ENCODE data around the gene GTF2F2. TPM values are rescaled to one million over a fixed set of nuclear protein-coding genes. Genes with fewer than 3 reads are reported as not detected.

The GTF2F2 gene
- total RNA-seq, 2 experiments from 2014 or later, result 15.3 to 15.5 TPM

- POLR2A ChIA-PET, result no interaction called here
- Mint-ChIP-seq H3K27me3 (no peaks in the 10 kb centered on the region), H3K4me1 (no peaks in the 10 kb centered on the region)
Observed at GRCh38 chr13:45218689-45219088, 98.4 kb downstream of the GTF2F2 start.

DNA sequence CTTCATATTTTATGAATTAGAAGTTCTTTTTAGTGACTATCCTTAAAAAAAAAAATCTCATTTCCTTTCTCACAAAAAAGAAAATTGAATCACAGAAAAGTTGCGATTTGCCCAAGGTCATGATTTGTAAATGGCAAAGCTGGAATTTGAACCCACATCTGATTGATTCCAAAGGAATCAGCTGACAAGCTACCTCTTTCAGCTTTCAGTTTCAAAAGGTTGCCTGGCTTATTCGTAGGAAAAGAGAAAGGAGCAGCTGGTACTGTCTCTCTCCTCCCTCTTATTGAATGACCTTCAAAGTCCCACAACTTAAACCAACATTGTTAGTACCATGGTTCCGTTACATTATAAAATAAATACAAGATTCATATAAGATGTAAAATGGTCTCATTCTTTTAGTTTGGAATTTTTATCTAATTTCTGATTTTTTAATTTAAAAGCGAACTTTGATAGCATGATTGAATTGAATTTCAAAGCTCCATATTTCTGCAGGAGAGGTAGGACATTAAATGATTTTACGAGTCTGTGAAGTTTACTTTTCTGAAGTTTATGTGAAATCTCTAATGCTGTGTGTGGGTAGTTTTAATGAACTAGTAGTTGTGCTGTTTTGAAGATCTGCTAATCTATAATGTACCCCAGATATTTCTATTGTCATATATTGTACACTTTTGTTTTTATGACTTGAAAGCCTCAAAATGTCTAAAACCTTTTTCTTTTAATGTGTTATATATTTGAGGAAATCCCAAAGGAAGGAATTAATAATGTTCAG is 99.0 kb downstream of the GTF2F2 start:
- no peak overlapping the region for H3K27ac Mint-ChIP-seq
- peaks cover 6% of the 10 kb centered on the region for H3K36me3 Mint-ChIP-seq (ENCODE audit: low read depth)
- ChIA-PET POLR2A (no interaction called here), CTCF (no interaction called here)
- no peaks in the 10 kb centered on the region for H3K9me3 Mint-ChIP-seq
- H3K4me3 Mint-ChIP-seq, result no peak overlapping the region
- no peak for DNase-seq
- no peaks in the 10 kb centered on the region for H3K27me3 Mint-ChIP-seq
- no peaks in the 10 kb centered on the region for H3K4me1 Mint-ChIP-seq

More at GRCh38 chr13:45218689-45219088, 98.4 kb downstream of the GTF2F2 start:
- Mint-ChIP-seq H3K4me3 (no peak overlapping the region), H3K36me3 (ENCODE audit: low read depth) (peaks cover 6% of the 10 kb centered on the region), H3K9me3 (no peaks in the 10 kb centered on the region), H3K27ac (no peak overlapping the region)
- DNase-seq, result no peak
- CTCF ChIA-PET, result no interaction called here

DNA sequence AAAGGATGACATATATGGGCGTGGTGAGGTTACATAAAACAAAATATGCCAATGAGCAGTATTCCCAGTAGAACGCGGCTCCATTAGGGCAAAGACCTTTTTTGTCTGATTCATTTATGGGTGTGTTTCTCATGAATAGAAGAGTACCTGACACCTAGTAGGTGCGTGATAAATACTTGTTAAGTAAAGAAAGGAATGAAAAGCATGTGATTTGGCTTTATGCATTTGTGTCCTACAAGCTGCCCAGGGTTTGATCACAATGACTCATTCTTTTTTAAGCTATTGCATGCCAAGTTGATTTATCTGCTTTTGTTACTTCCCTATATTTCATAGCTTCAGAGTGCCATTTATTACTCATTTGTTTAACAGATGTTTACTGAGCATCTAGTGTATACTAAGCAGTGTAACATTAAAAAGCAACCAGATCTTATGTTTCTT is 99.6 kb downstream of the GTF2F2 start:
- H3K9me3 Mint-ChIP-seq, result no peaks in the 10 kb centered on the region
- CTCF ChIA-PET, result no interaction called here
- H3K36me3 Mint-ChIP-seq (ENCODE audit: low read depth), result peaks cover 6% of the 10 kb centered on the region

GRCh38 chr13:45220403-45220802 is 100.1 kb downstream of the GTF2F2 start:
- Mint-ChIP-seq H3K4me3 (no peak overlapping the region), H3K9me3 (no peaks in the 10 kb centered on the region)
- POLR2A ChIA-PET, result no interaction called here

More for the DNA sequence above, 99.6 kb downstream of the GTF2F2 start:
- Mint-ChIP-seq H3K27me3 (no peaks in the 10 kb centered on the region), H3K4me1 (no peaks in the 10 kb centered on the region), H3K27ac (no peak overlapping the region), H3K4me3 (no peak overlapping the region)
- no peak for DNase-seq
- POLR2A ChIA-PET, result no interaction called here

DNA sequence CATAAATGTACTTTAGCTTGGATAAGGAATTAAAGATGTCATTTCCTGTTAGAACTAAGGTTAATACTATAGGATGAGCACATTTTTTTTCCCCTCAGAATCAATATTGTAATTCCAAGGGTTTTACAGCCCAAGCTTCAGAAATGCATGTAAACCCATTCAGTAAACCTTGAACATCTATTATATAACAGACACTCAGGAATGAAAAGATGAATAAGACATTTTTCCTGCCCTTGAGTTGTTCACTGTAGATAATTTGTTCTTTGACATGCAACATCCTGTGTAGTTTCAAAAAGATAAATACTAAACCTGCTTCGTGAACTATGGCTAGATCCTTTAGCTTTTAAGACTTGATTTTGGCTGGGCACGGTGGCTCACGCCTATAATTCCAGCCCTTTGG is 102.2 kb downstream of the GTF2F2 start:
- Mint-ChIP-seq H3K27me3 (no peaks in the 10 kb centered on the region), H3K36me3 (ENCODE audit: low read depth) (peaks cover 5% of the 10 kb centered on the region), H3K4me3 (no peak overlapping the region), H3K27ac (no peak overlapping the region), H3K4me1 (no peaks in the 10 kb centered on the region), H3K9me3 (no peaks in the 10 kb centered on the region)
- ChIA-PET POLR2A (no interaction called here), CTCF (no interaction called here)
- no peak for DNase-seq

More at GRCh38 chr13:45220403-45220802, 100.1 kb downstream of the GTF2F2 start:
- CTCF ChIA-PET, result no interaction called here
- H3K4me1 Mint-ChIP-seq, result no peaks in the 10 kb centered on the region
- H3K27me3 Mint-ChIP-seq, result no peaks in the 10 kb centered on the region
- H3K27ac Mint-ChIP-seq, result no peak overlapping the region
- H3K36me3 Mint-ChIP-seq (ENCODE audit: low read depth), result peaks cover 6% of the 10 kb centered on the region
- no peak for DNase-seq

- DNase-seq, result no peak
- no peaks in the 10 kb centered on the region for H3K27me3 Mint-ChIP-seq
- H3K27ac Mint-ChIP-seq, result no peak overlapping the region
- POLR2A ChIA-PET, result no interaction called here
- no peaks in the 10 kb centered on the region for H3K9me3 Mint-ChIP-seq
- no peak overlapping the region for H3K4me3 Mint-ChIP-seq
- CTCF ChIA-PET, result no interaction called here
- H3K4me1 Mint-ChIP-seq, result no peaks in the 10 kb centered on the region
- peaks cover 3% of the 10 kb centered on the region for H3K36me3 Mint-ChIP-seq (ENCODE audit: low read depth)
Observed at GRCh38 chr13:45222919-45223318, 102.6 kb downstream of the GTF2F2 start.

GRCh38 chr13:45224176-45224575 is 103.9 kb downstream of the GTF2F2 start:
- ChIA-PET POLR2A (no interaction called here), CTCF (no interaction called here)
- H3K27ac Mint-ChIP-seq, result no peak overlapping the region
- no peaks in the 10 kb centered on the region for H3K4me1 Mint-ChIP-seq
- H3K36me3 Mint-ChIP-seq (ENCODE audit: low read depth), result peaks cover 8% of the 10 kb centered on the region
- no peaks in the 10 kb centered on the region for H3K9me3 Mint-ChIP-seq
- H3K27me3 Mint-ChIP-seq, result no peaks in the 10 kb centered on the region
- H3K4me3 Mint-ChIP-seq, result no peak overlapping the region
- no peak for DNase-seq

DNA sequence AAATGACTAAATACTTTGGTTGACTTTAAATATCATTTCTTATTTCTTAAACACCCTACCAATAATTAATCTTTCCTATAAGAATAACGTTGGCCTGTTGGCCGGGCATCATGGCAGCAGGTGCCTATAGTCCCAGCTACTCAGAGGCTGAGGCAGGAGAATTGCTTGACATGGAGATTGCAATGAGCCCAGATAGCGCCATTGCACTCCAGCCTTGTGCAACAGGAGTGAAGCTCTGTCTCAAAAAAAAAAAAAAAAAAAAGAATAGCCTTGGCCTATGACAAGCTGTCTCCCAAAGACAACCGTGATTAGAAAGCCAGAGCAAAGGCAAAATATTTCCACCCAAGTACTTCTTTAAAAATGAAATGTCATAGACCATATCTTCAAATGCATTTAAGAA is 105.1 kb downstream of the GTF2F2 start:
- no peaks in the 10 kb centered on the region for H3K4me1 Mint-ChIP-seq
- no peaks in the 10 kb centered on the region for H3K27me3 Mint-ChIP-seq
- H3K27ac Mint-ChIP-seq, result no peak overlapping the region
- no peak for DNase-seq
- H3K4me3 Mint-ChIP-seq, result no peak overlapping the region
- CTCF ChIA-PET, result no interaction called here
- no peaks in the 10 kb centered on the region for H3K9me3 Mint-ChIP-seq
- POLR2A ChIA-PET, result interaction anchor here (0.5 kb wide), 1 partner anchor 180 kb away, joined by 3 read pairs; no protein-coding TSS in a partner anchor
- peaks cover 8% of the 10 kb centered on the region for H3K36me3 Mint-ChIP-seq (ENCODE audit: low read depth)

GRCh38 chr13:45226024-45226423 is 105.7 kb downstream of the GTF2F2 start:
- no peaks in the 10 kb centered on the region for H3K9me3 Mint-ChIP-seq
- no peak for DNase-seq
- CTCF ChIA-PET, result no interaction called here
- no peaks in the 10 kb centered on the region for H3K4me1 Mint-ChIP-seq
- no peaks in the 10 kb centered on the region for H3K27me3 Mint-ChIP-seq
- no peak overlapping the region for H3K27ac Mint-ChIP-seq
- H3K4me3 Mint-ChIP-seq, result no peak overlapping the region
- peaks cover 8% of the 10 kb centered on the region for H3K36me3 Mint-ChIP-seq (ENCODE audit: low read depth)
- POLR2A ChIA-PET, result no interaction called here

GRCh38 chr13:45228002-45228401 is 107.7 kb downstream of the GTF2F2 start:
- ChIA-PET CTCF (no interaction called here), POLR2A (no interaction called here)
- Mint-ChIP-seq H3K27ac (no peak overlapping the region), H3K4me3 (no peak overlapping the region), H3K4me1 (no peaks in the 10 kb centered on the region), H3K9me3 (no peaks in the 10 kb centered on the region), H3K27me3 (no peaks in the 10 kb centered on the region), H3K36me3 (ENCODE audit: low read depth) (peaks cover 8% of the 10 kb centered on the region)
- no peak for DNase-seq

DNA sequence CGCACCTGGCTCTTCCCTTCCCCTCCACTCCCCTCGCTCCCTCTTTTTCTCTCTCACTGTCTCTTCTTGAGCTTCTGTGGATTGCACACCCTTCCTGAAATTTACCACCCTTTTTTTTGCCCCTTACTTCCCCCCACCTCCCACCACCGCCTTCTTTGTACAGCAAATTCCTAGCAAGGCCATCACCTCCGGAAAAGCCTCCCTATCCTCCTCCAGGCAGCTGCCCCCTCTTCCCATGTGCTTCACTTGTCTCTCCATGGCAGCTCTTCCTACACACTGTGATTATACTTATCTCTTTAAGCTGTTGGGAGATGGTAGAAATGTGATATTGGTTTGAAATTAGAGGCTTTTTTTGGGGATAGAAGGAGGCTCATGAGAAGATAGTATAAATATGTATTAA is 108.9 kb downstream of the GTF2F2 start:
- Mint-ChIP-seq H3K27me3 (no peaks in the 10 kb centered on the region), H3K9me3 (no peaks in the 10 kb centered on the region), H3K36me3 (ENCODE audit: low read depth) (peaks cover 8% of the 10 kb centered on the region), H3K4me3 (no peak overlapping the region), H3K4me1 (no peaks in the 10 kb centered on the region), H3K27ac (no peak overlapping the region)
- POLR2A ChIA-PET, result no interaction called here
- CTCF ChIA-PET, result no interaction called here
- DNase-seq, result no peak

DNA sequence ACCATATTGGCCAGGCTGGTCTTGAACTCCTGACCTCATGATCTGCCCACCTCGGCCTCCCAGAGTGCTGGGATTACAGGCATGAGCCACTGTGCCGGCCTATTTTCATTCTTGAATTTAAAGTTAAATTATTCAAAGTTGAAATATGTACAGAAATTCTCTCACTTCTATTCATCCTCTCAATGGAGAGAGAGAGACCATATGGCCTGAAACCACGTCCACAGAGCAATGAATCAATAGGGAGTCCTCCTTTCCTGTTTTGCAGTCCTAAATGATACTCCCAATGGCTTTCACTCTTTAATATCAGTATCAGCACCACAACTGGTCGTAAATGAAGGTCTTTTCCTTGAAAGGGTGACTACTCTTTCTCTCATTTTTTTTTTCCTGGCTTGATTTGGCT is 111.0 kb downstream of the GTF2F2 start:
- Mint-ChIP-seq H3K27ac (no peak overlapping the region), H3K27me3 (no peaks in the 10 kb centered on the region), H3K4me3 (no peak overlapping the region), H3K36me3 (ENCODE audit: low read depth) (peaks cover 6% of the 10 kb centered on the region), H3K9me3 (no peaks in the 10 kb centered on the region), H3K4me1 (no peaks in the 10 kb centered on the region)
- no peak for DNase-seq
- ChIA-PET CTCF (no interaction called here), POLR2A (no interaction called here)

GRCh38 chr13:45231722-45232121 is 111.4 kb downstream of the GTF2F2 start:
- DNase-seq, result no peak
- H3K36me3 Mint-ChIP-seq (ENCODE audit: low read depth), result peaks cover 6% of the 10 kb centered on the region
- H3K27ac Mint-ChIP-seq, result no peak overlapping the region
- no peak overlapping the region for H3K4me3 Mint-ChIP-seq
- POLR2A ChIA-PET, result no interaction called here
- H3K27me3 Mint-ChIP-seq, result no peaks in the 10 kb centered on the region
- CTCF ChIA-PET, result no interaction called here
- no peaks in the 10 kb centered on the region for H3K4me1 Mint-ChIP-seq
- H3K9me3 Mint-ChIP-seq, result no peaks in the 10 kb centered on the region

DNA sequence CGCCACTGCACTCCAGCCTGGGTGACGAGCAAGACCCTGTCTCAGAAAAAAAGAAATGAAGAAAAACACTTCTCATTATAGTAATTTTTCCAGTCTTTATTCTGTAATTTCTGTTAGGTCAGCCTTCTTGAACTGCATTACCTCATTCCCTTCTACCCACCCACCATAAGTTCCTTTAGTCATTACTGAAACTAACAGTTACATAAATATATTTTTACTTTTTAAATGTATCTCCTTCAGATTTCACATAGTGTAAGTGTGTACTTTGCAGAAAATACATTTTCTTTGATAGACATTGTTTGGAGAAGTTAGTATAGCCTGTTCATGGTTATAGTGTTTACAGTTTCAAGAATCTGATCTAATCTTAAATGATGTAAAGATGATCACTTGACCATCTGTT is 112.3 kb downstream of the GTF2F2 start:
- ChIA-PET POLR2A (no interaction called here), CTCF (no interaction called here)
- Mint-ChIP-seq H3K27me3 (no peaks in the 10 kb centered on the region), H3K36me3 (ENCODE audit: low read depth) (peaks cover 6% of the 10 kb centered on the region), H3K27ac (no peak overlapping the region), H3K4me1 (no peaks in the 10 kb centered on the region), H3K4me3 (no peak overlapping the region), H3K9me3 (no peaks in the 10 kb centered on the region)
- no peak for DNase-seq

Data from activated CD4-positive, alpha-beta memory T cell treated with anti-CD3 and anti-CD28 coated beads, Interleukin-2, amount 10 ng/mL, durations not matched to agents 7 days and 5 days (primary cell).